Mucosa of stomach (tissue), 1 donor: ENCODE data around the gene HLA-DOA.

Source experiments
- H3K27me3 ChIP-seq: one replicate; pipeline ENCODE4 v1.7.0; 2013; ENCODE audit warnings: mild to moderate bottlenecking, low read length; ENCODE audit not compliant: control insufficient read depth, insufficient read depth
- H3K36me3 ChIP-seq: one replicate; pipeline ENCODE4 v1.7.0; 2013; ENCODE audit warnings: low read length; ENCODE audit not compliant: control insufficient read depth, insufficient read depth
- H3K4me1 ChIP-seq: one replicate; pipeline ENCODE4 v1.7.0; 2013; ENCODE audit warnings: mild to moderate bottlenecking, low read length; ENCODE audit not compliant: control insufficient read depth, insufficient read depth
- H3K4me3 ChIP-seq: one replicate; pipeline ENCODE4 v1.7.0; 2013; ENCODE audit warnings: low read length
- H3K9ac ChIP-seq: one replicate; pipeline ENCODE4 v1.7.0; 2013; ENCODE audit warnings: mild to moderate bottlenecking, low read length, moderate library complexity
- H3K9me3 ChIP-seq: one replicate; pipeline ENCODE4 v1.7.0; 2013; ENCODE audit warnings: mild to moderate bottlenecking, low read length, moderate library complexity; ENCODE audit not compliant: control insufficient read depth
- donor health status: Pancreatic carcinoma.

The HLA-DOA gene

DNA sequence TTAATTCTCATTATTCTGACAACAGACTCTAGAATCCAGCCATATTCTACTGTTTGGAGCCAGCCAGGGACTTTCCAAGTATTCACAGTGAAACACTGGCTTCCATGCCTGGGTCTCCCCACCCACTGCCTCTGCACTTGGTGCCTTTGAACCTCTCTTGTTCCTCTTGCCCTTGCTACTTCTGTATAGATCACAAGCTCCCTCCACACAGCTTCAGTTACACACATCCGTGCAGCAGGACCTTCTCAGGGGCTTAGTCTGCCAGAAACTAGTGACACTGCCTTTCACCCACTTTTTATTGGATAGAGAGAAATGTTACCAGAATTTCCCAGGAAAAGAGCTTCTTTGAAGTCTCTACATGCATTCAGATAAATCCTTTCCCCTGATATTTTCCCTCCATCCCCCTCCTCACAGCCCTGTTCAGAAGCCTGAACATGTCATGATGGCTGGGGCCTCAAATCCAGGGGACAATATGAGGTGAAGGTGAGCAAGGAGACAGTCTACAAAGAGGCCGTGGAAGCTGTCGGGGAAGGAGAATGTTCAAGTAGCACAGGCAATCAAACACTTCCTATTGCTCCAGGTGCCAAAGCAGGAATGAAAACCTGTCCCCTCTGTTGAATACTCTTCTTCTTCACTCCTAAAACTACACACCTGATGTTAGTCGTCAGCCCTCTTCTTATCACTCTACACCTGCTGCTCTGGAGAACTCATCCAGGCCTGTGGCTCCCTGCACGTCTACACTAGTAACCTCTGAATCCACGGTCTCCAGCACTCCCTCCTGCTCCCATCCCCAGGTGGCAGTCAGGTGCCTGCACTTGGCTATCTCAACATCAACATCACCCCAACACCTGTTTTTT is 20.2 kb upstream of the HLA-DOA start:
- H3K4me3 ChIP-seq, result no peak overlapping the region
- no peak overlapping the region for H3K9ac ChIP-seq
- peaks cover 3% of the 10 kb centered on the region for H3K4me1 ChIP-seq
- no peaks in the 10 kb centered on the region for H3K36me3 ChIP-seq
- no peaks in the 10 kb centered on the region for H3K9me3 ChIP-seq
- H3K27me3 ChIP-seq, result no peaks in the 10 kb centered on the region

DNA sequence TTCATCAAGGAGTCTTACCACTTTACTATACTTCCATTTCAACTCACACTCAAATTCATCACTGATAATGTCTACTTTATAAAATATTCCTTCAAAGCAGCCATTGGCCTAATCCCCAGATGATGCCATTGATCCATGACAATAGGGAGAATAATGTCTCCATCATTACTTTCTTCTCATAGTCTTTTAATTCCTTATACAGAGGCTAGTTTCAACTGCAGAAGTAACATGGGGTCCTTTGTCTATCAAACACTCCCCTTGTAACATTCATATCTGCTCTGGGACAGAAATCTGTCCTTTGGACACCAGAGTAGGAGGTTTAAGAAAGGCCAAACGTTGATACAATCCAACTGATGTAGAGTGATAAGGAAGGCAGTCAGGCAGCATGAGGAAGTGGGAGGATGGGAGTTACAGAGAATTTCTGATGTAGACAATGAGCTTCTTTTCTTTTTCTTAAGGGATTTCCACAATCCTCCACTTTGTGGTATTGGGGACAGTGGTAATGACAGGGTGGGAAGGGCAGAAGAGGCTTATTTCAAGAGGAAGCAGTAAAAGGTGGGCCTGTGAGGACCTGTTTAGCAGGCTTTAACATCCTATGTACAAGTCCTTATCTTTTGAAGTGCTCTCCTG is 18.9 kb upstream of the HLA-DOA start:
- no peak overlapping the region for H3K4me3 ChIP-seq
- no peaks in the 10 kb centered on the region for H3K36me3 ChIP-seq
- H3K4me1 ChIP-seq, result peaks cover 3% of the 10 kb centered on the region
- no peaks in the 10 kb centered on the region for H3K27me3 ChIP-seq
- no peaks in the 10 kb centered on the region for H3K9me3 ChIP-seq
- no peak overlapping the region for H3K9ac ChIP-seq

DNA sequence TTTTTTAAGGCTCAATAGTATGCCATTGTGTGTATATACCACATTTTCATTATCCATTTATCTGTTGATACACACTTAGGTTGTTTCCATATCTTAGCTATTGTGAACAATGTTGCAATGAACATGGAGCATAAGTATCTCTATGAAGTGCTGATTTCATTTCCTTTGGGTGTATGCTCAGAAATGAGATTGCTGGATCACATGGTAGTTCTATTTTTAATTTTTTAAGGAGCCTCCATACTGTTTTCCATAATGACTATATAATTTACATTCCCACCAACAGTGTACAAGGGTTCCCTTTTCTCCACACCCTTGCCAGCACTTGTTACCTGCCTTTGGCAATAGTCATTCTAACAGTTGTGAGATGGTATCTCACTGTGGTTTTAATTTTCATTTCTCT is 15.1 kb upstream of the HLA-DOA start:
- H3K9ac ChIP-seq, result no peak overlapping the region
- no peak overlapping the region for H3K4me3 ChIP-seq
- peaks cover 9% of the 10 kb centered on the region for H3K4me1 ChIP-seq
- no peaks in the 10 kb centered on the region for H3K27me3 ChIP-seq
- no peaks in the 10 kb centered on the region for H3K36me3 ChIP-seq
- H3K9me3 ChIP-seq, result no peaks in the 10 kb centered on the region

DNA sequence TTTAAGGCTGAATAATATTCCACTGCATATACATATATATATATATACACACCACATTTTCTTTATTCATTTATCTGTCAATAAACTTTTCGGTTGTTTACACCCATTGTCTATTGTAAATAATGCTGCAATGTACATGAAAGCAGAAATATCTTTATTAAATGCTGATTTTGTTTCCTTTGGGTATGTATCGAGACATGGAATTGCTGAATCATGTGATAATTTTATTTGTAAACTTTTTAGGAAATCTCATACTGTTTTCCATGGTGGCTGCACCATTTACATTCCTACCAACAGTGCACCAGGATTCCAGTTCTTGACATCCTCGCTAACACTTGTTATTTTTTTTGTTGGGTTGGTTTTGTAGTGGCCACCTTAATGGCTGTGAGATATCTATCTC is 14.1 kb upstream of the HLA-DOA start:
- H3K36me3 ChIP-seq, result no peaks in the 10 kb centered on the region
- H3K9ac ChIP-seq, result no peak overlapping the region
- H3K27me3 ChIP-seq, result no peaks in the 10 kb centered on the region
- H3K9me3 ChIP-seq, result no peaks in the 10 kb centered on the region
- peaks cover 13% of the 10 kb centered on the region for H3K4me1 ChIP-seq
- no peak overlapping the region for H3K4me3 ChIP-seq

DNA sequence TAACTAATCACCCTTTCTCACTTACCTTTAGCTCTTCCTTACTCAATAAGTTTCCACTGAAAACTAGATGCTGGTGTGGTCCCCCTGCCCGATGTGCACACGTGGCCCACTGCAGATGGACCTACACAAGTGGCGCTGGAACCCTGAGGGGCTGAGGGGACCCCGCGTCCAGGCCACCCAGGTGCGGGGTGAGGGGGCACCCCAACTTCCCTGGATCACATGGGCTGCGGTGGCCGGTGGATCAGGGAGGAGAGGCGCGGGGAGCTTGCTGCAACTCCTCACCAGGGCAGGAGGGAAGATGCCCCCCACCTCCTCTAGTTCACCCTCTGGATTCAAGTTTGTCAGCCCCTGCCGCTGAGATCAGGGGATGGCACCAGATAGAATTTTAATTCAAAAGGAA is 12.5 kb upstream of the HLA-DOA start:
- Histone ChIP-seq H3K9ac (no peak overlapping the region), H3K36me3 (no peaks in the 10 kb centered on the region), H3K4me1 (peaks cover 10% of the 10 kb centered on the region), H3K27me3 (no peaks in the 10 kb centered on the region), H3K4me3 (no peak overlapping the region), H3K9me3 (no peaks in the 10 kb centered on the region)

DNA sequence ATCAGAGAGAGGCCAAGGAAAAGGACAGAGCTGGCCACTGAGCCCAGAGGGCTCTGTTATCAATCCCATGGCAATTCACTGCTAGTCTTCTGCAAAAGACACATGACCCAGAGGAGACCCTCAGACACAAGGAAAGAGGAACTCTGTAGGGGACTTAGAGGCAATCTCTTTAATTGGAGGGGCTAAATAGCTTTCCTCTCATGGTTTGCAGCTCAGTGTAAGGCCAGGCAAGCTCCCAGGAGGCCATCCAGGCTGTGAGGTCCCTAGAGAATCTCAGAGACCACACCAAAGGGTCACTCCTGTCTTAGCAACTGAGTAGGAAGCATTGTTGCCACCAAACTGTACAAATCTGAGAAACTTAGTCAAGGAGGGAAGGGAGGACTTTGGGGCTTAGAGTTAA is 10.0 kb upstream of the HLA-DOA start:
- H3K36me3 ChIP-seq, result no peaks in the 10 kb centered on the region
- no peaks in the 10 kb centered on the region for H3K9me3 ChIP-seq
- no peak overlapping the region for H3K4me3 ChIP-seq
- peak overlapping the region; percentile 33 for H3K9ac ChIP-seq
- H3K27me3 ChIP-seq, result no peaks in the 10 kb centered on the region
- peaks cover 10% of the 10 kb centered on the region for H3K4me1 ChIP-seq

- Histone ChIP-seq H3K4me3 (no peak overlapping the region), H3K36me3 (no peaks in the 10 kb centered on the region), H3K9me3 (no peaks in the 10 kb centered on the region), H3K27me3 (no peaks in the 10 kb centered on the region), H3K9ac (peak overlapping the region; percentile 33), H3K4me1 (peaks cover 10% of the 10 kb centered on the region)
These were observed 9.5 kb upstream of the HLA-DOA start for GRCh38 chr6:33018904-33019303.

GRCh38 chr6:33018418-33018817 is 9.0 kb upstream of the HLA-DOA start:
- Histone ChIP-seq H3K9me3 (no peaks in the 10 kb centered on the region), H3K9ac (no peak overlapping the region), H3K36me3 (no peaks in the 10 kb centered on the region), H3K4me1 (peaks cover 10% of the 10 kb centered on the region), H3K27me3 (no peaks in the 10 kb centered on the region), H3K4me3 (no peak overlapping the region)

DNA sequence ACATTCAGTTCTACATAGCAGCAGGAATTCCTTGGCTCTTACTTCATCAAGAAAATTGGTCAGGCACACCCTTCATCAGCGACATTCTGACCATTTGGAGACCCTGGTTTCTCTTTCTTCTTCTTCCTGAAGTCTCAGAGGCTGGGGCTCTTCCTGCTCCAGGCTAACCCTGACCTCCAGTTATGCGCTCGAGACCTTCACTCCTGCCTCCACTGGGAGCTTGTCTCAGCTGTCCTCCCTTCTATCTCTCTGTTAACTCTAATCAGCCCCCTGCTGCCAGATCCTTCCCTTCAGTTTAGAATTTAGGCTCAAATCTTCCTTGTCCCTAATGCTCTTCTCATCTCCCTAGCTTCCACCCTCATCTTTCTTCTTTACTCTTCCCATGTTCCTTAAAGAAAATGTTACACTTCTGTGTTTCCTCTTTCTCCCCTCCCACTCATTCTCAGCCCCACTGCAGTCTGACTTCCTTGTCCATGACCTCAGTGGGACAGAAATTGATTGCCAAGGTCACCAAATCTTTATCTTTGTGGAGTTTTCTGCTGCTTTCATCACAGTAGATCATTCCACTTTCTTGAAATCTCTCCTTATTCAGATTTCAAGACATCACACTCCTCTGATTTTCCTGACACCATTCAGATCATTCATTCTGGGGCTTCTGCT is 8.4 kb upstream of the HLA-DOA start:
- Histone ChIP-seq H3K36me3 (no peaks in the 10 kb centered on the region), H3K27me3 (no peaks in the 10 kb centered on the region), H3K4me1 (peaks cover 10% of the 10 kb centered on the region), H3K9me3 (no peaks in the 10 kb centered on the region), H3K4me3 (no peak overlapping the region), H3K9ac (no peak overlapping the region)

DNA sequence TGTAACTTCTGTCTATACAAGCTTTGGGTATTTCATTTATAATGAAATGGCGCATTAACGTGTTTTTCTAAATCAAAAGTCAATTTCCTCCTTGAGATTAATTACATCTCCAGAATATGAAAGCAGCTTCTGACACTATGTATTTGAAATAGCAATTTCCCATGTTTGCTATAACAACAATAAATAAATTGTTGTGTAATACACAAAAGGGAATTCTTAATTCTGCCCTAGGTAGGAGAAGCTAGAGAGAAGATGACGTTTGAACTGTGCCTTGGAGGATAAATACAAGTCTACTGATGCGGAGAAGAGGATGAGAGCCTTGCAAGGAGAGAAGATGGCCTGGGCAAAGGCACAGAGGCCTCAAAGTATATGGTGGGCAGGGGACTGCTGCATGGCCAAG is 7.6 kb upstream of the HLA-DOA start:
- Histone ChIP-seq H3K4me1 (peaks cover 10% of the 10 kb centered on the region), H3K9ac (no peak overlapping the region), H3K4me3 (no peak overlapping the region), H3K9me3 (no peaks in the 10 kb centered on the region), H3K36me3 (no peaks in the 10 kb centered on the region), H3K27me3 (no peaks in the 10 kb centered on the region)

DNA sequence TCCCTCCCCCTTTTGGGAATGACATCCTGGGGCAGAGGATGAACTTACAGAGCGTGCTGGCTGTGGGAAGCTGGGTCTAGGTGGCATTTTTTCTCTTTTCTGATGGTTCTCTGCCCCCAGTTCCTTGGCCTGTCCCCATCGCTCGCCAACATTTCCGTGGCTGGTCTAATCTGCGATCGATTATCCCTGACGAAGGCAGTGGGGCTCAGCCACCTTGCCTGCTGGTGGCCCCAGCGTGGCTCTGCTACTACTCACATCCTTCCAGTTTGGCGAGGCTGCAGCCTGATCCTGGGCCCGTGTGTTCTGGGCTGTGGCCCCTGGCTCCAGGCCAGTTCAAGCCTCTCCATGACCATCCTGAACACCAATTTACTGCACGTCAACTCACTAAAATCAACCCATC is 6.4 kb upstream of the HLA-DOA start:
- no peak overlapping the region for H3K4me3 ChIP-seq
- H3K9ac ChIP-seq, result no peak overlapping the region
- no peaks in the 10 kb centered on the region for H3K27me3 ChIP-seq
- H3K9me3 ChIP-seq, result no peaks in the 10 kb centered on the region
- H3K36me3 ChIP-seq, result no peaks in the 10 kb centered on the region
- H3K4me1 ChIP-seq, result peaks cover 10% of the 10 kb centered on the region
